ENCODE measurements around the gene GPR156.

GPR156 gene

DNA sequence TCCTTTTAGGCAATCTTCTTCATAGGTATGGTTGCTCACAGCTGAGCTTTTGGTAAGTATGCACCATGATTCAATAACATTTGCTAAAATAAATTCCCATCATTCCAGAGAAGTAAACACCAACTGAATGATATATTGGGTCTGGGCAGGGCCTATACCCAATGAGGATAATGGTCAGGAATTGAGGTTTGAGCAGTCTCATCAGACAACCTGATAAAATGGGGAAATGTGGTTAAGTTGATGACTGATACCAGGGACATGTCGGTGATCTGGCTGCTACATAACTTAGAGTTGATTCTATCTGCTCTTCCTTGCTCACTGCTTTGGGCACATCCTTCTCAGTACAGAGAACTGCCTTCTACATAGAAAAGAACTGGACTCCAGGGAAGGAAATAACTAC lies 92.9 kb downstream of the GPR156 start:
- no peak for DNase-seq

DNA sequence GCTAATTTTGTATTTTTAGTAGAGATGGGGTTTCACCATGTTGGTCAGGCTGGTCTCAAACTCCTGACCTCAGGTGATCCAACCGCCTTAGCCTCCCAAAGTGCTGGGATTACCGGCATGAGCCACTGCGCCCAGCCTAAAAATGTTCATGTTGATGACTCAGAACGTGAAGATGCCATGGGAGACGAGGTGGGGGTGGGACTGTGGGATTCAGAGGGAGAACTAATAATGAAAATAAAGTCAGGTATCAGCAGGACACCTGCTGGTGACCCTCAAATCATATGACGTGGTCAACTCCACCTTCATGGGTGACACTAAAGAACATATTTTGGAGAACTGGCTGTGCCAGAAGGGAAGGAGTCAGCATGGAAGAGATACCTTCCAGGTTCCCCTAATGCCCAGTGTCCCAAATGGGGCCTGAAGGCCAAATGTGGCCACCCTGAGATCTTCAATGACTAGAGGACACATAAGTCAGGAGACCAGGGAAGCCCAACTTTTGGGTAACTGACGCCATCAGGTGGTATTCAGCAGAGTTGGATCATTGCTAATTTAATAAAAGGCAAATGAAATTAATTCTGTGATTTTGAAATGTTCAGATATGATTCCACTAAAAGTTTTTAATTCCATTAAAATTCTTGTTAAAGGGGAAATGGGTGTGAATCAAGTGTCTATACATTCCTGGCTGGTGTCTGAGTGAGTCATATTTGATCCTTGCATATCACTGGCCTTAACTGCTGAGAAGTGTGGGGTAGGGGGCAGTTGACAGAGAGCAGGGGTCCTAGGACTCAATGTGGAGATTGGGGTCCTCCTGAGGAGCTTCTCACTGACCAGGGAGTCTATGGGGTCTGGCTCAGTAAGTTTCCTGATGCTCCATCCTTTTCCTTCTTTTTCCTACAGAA lies 102.2 kb downstream of the GPR156 start:
- DNase-seq, result peak; percentile 13

DNA sequence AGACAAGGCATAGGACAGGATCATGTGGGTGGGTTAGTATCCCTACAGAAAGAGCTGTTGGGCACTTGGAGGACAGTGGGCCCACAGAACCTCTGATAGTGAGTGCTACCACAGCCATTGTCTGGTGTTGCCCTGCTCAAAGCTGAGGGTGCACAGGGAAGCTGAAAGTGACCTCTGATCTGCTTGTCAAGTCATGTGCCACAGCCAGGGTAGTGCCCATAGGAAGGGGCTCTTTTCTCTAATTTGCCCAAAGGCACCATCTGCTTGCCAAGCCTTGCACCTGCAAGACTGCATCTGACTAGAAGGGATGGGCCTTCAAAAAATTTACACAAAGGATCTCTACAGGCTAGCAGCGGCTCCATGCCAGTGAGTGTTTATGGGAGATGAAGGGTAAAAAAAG lies 103.4 kb downstream of the GPR156 start:
- peak; percentile 40 for DNase-seq

DNA sequence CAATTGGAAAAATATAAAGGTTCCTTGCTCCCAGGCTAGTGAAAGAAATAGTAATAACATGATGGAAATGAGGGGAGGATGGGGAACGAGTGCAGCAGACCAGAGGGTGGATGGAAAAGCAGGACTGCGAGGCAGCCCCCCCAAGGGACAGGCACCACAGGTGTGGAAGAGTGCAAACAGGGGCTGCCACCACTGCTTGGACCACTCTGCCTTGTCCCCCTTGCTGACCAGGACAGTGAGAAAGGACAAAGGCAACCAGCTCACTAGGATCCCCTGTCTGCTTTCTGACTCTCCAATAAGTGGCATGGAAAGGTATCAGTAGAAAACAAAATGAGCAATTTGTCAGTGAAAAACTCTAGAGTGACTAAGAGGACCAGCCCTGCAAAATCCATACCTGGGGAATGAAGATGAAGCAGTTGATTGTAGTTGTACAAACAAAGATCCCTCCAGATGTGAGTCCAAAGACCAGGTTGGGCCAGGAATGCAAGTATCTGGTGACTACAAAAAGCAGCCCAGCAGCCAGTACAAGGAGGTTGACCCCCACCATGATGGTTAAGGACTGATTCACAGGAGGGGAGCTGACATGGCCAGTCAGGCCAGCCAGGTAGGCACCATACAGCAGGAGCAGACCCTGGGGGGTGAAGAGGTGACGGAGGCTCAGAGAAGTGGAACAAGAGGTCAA lies 104.2 kb downstream of the GPR156 start:
- DNase-seq, result no peak

DNA sequence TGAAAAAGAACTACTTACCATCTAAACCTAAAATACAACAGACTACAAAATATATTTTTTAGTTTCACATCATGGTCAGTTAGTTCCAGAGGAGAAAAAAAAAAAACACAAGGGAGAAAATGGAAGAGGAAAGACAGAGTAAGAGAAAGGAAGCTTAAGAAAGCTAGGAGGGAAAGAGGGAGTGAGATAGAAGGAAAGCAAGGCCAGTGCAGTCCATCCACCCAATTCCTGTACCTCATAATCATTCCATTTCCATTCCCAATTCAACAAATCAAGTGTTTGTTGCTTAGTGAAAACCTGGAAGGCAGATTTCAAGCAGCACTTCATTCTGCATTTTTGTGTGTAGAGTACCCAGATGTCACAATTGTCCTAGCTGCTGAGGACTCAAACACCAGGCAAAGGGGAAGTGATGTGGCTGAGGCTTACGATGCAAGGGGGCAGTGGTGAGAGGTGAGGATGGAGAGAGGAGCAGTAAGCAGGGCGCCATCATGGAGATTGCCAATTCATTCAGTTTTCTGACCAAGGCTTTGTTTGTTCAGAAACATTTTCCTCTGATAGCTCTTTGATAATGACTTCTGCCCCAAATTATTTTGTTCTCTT lies 107.2 kb downstream of the GPR156 start:
- DNase-seq, result peak; percentile 11

DNA sequence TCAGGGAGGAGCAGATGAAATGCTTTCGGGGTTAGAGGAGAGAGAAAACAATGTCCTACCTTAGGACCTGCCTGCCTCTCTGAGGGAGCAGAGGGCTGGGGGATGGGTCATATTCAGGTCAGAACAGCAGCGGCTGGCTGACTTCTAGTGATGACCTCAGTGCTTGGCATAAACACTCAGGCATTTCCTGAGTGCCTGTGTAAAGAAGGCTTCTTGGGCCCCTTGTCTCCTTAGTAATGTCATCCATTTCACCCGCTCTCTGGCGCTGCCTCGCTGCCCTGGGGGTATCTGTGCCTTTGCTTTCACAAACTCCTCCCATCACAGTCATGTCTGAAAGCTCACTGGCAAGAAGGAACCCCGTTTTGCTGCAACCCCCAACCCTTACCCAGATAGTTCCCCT lies 107.9 kb downstream of the GPR156 start:
- DNase-seq, result peak; percentile 32

DNA sequence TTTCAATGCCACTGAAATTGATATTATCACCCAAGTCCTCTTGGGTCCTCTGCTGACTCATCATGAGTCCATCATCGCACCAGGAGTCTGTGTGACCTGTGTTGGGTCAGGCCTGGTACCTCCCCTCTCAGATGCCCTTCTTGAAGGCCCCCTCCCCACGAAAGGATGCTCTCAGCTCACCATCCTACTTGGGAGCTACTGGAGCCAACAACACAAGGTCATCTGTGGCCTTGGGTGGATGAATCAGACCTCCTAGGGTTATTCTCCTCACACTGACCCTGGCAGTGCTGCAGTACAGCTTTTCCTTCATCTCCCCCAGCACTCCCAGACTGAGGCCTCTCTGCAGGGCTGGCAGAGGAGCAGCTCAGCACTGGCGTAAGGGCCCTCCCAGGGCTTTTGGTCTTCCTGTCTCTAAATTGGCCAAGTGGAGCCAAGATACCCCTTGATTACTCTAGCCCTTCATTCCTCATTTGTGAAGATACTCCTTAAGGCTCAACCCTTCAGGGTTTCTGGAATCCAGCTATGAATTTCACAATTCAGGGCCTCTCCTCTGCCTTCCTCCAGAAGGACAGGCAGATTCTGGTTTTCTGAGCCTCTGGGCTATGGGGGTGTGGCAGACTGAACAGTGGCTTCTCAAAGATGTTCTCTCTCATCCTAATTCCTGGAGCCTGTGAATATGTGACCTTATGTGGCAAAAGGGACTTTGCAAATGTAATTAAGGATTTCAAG lies 110.0 kb downstream of the GPR156 start:
- no peak for DNase-seq

DNA sequence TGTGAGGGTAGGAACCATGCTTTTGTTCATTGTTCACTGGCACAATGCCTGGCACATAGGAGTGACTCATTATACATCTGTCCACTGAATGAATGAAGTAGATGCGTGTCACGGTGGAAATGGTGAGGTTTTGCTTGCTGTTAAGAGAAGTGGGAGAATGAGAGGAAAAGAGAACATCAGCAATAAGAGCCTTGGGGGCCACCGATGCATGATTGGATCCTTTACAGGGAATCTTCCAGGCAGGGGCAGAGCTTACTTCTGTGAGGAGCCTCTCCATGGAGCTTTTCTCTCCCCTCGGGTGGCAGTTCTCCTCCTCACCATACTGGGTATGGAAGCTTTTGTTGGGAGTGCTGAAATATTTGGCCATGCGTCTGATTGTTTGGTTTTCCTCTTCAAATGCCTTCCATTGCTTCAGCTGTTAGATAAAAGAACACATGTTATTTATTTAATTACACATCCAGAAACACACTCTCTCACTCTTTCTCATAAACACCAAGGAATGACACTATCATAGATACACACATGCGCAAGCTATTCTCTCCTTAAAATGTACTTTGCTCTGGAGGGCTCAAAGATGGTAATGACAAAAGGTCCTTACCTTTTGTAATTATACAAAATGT lies 111.9 kb downstream of the GPR156 start:
- DNase-seq, result no peak

DNA sequence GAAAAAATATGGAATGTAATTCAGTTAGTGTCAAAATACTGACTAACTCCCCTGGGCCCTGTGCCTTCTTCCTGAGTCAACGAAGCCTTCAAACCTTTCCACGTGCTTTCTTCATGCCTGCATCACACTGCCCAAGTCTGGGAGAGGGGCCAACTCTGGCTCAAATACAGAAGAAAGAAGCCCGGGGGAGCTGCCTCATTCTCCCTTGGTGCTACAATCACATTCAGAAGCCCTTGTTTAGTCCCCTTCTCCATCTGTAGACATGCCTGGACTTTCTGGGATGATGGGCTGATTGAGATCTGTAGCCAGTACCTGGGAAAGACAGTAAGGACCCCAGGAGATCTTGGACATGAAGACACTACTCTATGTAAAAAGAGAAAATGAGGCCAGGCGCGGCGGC lies 113.0 kb downstream of the GPR156 start:
- DNase-seq, result peak; percentile 21

DNA sequence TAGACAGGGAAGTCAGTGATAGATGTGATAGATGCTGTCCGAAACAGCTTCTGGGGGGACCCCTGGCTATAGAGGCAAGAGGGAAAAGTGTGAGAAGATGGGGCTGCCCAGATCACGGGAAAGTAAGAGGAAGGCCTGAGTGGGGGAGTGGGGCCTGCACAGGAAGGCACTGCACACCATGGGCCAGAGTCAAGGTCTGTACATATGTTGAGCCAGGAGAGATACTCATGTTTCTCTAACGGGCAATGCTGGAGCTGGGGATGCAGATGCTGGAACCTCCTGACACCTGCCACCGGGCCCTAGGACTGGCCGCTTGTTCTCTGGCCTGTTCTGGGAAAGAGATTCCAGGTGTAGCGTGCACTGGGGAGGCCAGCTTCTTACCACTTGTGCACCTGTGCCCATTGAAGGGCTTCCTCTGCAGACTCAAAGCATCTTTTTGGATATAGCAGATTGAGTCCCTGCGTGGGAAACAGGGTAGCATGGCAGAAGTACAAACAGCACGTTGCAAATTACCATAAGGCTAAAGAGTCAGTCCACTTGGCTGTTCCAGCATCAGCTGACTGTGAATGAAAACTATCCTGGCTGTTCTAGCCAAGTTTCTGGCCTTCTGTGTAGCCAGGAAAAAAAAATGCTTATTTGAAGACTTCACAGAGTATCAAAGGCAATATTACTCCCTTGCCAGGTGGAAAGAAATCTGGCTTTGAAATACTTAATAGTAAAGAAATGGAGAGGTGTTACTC lies 113.7 kb downstream of the GPR156 start:
- no peak for DNase-seq

DNA sequence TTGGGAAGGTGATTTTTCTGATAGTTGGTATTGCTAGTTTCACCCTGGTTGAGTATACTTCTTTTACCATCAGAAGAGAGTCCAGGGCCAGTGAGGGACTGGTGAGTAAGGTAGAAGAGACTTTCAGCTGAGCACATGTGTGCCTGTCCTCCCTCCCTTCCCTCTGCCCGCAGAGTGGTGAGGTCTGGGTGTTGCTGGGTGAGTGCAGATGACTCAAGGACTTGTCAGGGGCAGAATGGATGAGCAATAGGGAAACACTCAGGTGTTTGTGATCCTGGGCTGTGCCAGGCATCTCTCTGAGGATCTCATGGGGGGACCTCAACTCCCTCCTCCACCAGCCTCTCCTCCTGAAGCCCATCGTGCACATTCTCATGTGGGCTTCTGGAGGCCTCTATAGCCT lies 114.8 kb downstream of the GPR156 start:
- peak; percentile 83 for DNase-seq

DNA sequence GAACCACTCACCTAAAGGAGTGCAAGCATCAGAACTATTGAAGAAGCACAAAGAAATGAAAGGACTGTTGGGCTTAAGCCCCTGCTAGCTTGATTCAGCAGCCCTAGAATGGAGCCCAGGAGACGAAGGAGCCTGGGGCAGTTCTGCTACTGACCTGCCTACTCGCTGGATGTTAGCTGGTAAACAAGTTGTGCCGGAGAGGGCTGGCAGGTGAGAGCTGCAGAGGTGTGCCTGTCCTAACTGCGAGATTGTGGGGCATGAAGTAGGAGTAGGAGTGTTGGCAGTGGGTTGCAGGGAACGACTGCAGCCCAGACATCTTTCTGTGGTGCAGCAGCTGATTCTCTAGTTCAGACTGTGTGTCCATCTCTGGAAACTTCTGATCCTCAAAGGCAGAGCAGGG lies 115.6 kb downstream of the GPR156 start:
- no peak for DNase-seq

DNA sequence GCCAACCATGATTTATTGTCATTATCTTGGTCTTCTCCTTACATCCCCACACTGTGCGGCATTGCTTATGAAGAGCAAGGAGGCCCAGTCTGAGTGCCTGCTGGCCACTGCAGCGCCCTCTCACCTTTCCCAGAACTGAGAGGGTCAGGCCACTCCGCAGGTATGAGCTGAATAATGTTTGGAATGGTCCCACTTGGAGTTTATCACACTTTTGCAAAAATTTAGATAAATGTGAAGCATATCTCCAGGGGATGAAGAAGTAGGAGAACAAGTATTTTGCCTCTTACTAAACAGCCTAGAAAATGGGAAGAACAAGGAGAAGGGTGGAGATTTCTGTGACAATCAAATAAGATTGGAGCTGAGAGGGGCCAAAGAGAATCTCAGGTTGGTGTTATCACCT lies 116.4 kb downstream of the GPR156 start:
- DNase-seq, result no peak

DNA sequence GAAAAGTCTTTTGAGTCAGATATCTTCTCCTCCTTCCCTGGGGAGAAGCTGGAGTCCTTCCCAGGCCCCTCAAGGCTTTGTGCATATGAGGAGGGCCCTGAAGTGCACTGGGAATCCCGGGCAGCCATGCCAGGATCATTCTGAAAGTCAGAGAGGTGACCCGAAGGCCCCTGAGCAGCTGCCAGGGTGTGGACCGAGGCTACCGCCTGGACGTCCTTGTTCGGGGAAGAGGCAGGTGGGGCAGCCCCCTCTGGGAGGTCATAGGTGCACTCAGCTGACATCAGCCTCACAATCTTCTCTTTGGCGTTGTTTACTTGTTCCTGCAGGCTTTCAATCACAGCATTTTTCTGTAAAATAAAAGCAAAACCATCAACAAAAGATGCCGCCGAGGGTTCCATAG lies 117.0 kb downstream of the GPR156 start:
- no peak for DNase-seq

DNA sequence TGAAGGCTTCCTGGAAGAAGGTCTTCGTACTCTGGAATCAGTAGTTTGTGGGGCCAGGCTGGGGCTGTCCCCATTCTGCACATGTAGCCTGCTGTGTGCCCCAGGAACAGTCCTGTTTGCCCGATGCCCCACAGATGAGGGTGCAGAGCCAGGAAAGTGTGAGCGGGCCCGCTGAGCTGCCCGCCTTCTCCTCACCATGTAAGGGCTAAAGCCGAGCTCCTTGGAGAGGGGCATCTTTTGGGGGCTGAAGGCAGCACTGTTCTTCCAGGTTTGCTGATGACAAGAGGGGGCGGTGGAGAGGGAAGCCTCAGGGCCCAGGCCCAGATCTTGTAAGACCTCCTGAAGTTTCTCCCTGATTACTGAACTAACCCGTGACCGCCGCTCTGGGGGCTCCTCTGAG lies 117.5 kb downstream of the GPR156 start:
- no peak for DNase-seq

DNA sequence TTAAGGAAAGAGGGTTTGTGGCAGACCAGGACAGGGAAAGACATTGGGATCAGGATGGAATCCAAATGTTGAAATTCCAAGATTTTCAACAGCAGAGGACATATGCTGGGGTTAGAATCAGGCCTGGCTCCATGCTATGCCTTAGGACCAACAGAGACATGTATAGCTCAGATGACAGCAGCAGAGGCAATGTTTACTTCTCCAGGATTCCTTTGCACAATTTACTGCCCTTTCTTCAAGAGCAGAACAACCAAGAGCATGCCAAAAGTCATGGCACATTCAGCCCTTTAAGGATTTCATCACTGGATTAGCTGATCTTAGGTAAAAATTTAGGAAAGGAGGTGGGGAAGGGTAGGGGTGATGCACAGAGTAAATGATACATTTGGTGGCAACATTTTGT lies 121.2 kb downstream of the GPR156 start:
- DNase-seq, result no peak

DNA sequence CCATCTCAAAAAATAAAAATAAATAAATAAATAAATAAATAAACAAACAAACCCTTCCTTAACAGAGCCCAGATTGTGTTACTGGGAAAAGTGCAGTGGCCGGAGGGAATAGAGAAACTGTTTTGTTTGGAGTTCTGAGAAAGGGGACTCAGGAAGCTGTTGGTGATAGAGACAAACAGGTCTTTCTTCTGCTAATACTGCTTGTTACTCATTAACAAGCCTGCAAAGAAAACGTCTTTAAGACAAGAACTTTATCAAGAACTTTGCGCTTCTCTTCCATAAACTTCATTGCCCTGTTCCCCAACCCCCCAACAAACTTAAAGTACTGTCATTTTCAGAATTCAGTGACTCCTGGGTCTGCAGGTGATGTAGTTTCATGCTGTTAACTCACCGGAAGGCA lies 122.0 kb downstream of the GPR156 start:
- DNase-seq, result no peak

DNA sequence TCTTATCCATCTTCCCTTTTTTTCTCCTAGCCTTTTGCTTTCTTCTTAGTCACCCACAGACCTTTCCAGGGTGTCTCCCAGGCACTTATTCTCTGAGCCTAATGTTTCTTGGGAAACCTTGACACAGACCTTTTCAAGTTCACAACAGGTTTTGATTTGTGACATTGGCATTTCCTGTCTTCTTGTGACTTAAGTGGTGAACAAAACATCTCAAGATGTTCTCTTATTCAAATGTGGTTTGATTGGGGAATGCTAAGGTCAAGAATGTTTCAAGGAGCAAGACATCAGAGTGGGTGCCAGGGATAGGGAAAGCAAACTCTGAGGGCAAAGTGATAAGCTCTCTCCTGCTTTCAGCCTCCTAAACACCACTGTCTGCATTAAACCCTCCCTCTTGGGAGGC lies 122.6 kb downstream of the GPR156 start:
- DNase-seq, result no peak

DNA sequence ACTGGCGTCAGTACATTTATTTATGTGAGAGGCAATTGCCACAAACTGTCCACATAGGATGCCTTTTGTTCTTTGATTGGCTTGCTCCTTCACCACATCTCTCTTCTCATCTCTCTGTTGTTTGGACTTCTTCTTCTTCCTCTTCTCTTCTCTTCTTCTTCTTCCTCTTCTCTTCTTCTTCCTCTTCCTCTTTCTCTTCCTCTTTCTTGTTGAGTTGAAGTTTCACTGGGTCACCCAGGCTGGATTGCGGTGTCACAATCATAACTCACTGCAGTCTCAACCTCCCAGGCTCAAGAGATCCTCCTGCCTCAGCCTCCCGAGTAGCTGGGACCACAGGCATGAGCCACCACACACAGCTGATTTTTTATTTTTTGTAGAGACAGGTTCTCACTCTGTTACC lies 123.1 kb downstream of the GPR156 start:
- DNase-seq, result no peak

DNA sequence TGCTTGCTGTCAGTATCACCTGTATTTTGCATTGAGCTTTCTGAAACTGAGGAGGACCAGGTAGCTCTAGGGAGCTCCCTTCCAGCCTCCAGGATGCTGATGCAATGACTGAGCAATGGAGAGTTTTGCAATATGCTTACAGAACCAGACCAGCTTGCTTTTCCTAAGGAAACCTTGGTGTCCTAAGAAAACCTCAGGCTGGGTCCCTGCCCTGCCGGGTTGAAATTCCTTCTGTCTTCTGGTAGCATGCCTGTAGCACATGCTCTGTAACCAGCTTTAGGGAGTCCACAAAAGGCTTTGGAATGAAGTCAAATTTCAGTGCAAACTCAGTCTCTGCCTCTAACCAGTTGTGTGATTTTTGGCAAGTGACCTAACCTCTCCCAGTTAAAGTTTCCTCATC lies 125.0 kb downstream of the GPR156 start:
- DNase-seq, result no peak

DNA sequence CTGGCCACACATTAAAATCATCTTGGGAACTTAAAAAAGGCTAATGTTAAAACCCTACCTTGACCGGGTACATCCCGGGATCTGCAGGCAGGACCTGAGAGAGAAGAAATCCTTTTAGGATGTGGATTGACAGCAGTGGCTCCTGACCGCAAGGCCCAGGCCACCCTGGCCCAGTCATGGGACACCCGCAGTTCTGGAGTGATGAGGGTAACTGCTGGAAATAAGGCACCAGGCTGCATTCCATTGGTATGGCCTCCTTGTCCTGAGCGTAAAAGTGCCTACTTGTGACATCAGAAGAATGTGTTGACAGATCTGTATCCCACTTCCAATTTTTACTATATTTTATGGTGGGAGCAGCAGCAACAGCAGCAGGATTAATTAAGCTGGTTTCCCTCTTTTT lies 127.3 kb downstream of the GPR156 start:
- DNase-seq, result no peak

DNA sequence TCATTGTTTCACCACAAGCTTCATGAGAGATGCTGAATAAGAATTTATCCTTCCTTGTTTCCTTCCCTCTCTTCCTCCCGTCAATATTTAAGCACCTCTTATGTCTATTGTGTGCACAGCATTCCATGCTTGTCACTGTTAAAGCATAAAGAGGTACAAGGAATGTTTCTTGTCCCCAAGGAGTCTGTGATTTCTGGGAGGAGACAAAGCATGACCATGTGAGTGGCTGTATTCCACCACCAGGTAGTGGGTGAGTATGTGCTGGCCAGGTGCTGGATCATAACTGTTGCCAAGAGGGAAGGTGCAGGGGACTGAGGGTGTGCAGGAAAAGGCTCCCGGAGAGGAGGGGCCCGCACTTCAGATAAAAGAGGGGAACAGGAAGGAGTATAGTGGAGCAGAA lies 127.9 kb downstream of the GPR156 start:
- DNase-seq, result no peak
